Endodermal cell (in vitro differentiated cells): ENCODE data around the gene TRIM32. TPM values are rescaled to one million over a fixed set of nuclear protein-coding genes. Genes with fewer than 3 reads are reported as not detected.

Experiments
- DNase-seq: peaks from one replicate; pipeline ENCODE4 v3.0.0-alpha.2; 2017
- H3K27ac ChIP-seq: 2 replicates; pipeline ENCODE4 v1.5.1; 2013; ENCODE audit warnings: mild to moderate bottlenecking, low read depth, low read length, moderate library complexity
- H3K27me3 ChIP-seq: 2 replicates; pipeline ENCODE4 v1.6.1; 2013; ENCODE audit warnings: mild to moderate bottlenecking, low read length, moderate library complexity; ENCODE audit not compliant: insufficient read depth, control insufficient read depth, poor library complexity, severe bottlenecking
- H3K36me3 ChIP-seq: 2 replicates; pipeline ENCODE4 v1.7.0; 2013; ENCODE audit warnings: mild to moderate bottlenecking, low read length, moderate library complexity; ENCODE audit not compliant: control insufficient read depth, insufficient read depth
- H3K4me1 ChIP-seq: one replicate; pipeline ENCODE4 v1.7.0; 2013; ENCODE audit warnings: low read length; ENCODE audit not compliant: control insufficient read depth, insufficient read depth
- H3K4me3 ChIP-seq: 2 replicates; pipeline ENCODE4 v1.5.1; 2013; ENCODE audit warnings: mild to moderate bottlenecking, low read length, moderate library complexity
- H3K9ac ChIP-seq: 2 replicates; pipeline ENCODE4 v1.6.1; 2013; ENCODE audit warnings: mild to moderate bottlenecking, low read length, moderate library complexity; ENCODE audit not compliant: poor library complexity, severe bottlenecking; ENCODE audit errors: extremely low read depth
- H3K9me3 ChIP-seq: 2 replicates; pipeline ENCODE4 v1.6.1; 2013; ENCODE audit warnings: mild to moderate bottlenecking, low read length, moderate library complexity; ENCODE audit not compliant: control insufficient read depth
- H3K27ac Mint-ChIP-seq: 2 replicates; pipeline ENCODE4 v1.8.0; 2020; ENCODE audit warnings: mixed read lengths
- H3K27me3 Mint-ChIP-seq: 2 replicates; pipeline ENCODE4 v1.8.0; 2021; ENCODE audit warnings: mild to moderate bottlenecking, mixed read lengths; ENCODE audit not compliant: insufficient read depth
- H3K36me3 Mint-ChIP-seq: 2 replicates; pipeline ENCODE4 v1.8.0; 2020; ENCODE audit warnings: low read depth, mixed read lengths
- H3K4me1 Mint-ChIP-seq: 2 replicates; pipeline ENCODE4 v1.8.0; 2020; ENCODE audit warnings: mixed read lengths
- H3K4me3 Mint-ChIP-seq: 2 replicates; pipeline ENCODE4 v1.8.0; 2020; ENCODE audit warnings: mild to moderate bottlenecking, moderate library complexity, mixed read lengths
- H3K9me3 Mint-ChIP-seq: 2 replicates; pipeline ENCODE4 v1.8.0; 2020; ENCODE audit warnings: mild to moderate bottlenecking, mixed read lengths
- WGBS, 2 experiments: methylation state at CpG; one replicate each; pipeline versions ENCODE4 v1.1.5 to v1.1.7; 2013; ENCODE audit warnings: missing lambda C conversion rate in 2 of 2, mixed read lengths in 1 of 2; ENCODE audit not compliant: insufficient coverage in 1 of 2, insufficient read length in 1 of 2; 5-methylcytosine and 5-hydroxymethylcytosine counted together
- total RNA-seq, 2 donors: library from RNA; stranded (reverse); fragmentation: NEBNext Ultra II Directional in 1 of 2; extraction: Animal tissue kit (Norgen Biotek cat#: 25700) in 1 of 2; gene quantifications; 2 replicates in 1 of 2; 3 replicates in 1 of 2; pipeline ENCODE4 v1.2.1, GENCODE V29; 2021
- TF ChIP-seq, protein P1 (sequence below): fragments of 200-600 bp; sonication (generic); conservative IDR thresholded peaks from 2 replicates; pipeline ENCODE4 v1.5.0; 2021; ENCODE audit warnings: antibody characterized with exemption, mild to moderate bottlenecking

TRIM32 gene
- total RNA-seq, 2 donors from 2014 or later, result 28.0 to 31.3 TPM

DNA sequence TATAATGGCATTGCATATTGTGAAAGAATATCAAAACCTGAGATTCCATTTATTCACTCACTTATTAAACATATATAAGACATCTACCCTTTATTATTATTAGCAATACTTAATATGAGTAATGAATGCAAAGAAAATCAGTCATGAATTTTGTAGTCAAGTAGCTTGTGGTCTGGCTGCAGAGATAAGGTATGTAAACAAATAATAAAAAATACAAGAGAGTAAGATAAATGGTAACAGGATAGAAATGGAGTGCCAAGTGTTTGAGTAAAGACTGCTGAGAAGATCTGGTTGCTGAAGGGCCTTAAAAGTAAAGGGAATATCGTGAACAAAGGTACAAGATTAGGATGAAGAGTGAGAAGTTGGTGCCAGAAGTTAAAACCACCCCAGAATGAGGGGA lies 18.4 kb downstream of the TRIM32 start:
- TF ChIP-seq, protein P1, sequence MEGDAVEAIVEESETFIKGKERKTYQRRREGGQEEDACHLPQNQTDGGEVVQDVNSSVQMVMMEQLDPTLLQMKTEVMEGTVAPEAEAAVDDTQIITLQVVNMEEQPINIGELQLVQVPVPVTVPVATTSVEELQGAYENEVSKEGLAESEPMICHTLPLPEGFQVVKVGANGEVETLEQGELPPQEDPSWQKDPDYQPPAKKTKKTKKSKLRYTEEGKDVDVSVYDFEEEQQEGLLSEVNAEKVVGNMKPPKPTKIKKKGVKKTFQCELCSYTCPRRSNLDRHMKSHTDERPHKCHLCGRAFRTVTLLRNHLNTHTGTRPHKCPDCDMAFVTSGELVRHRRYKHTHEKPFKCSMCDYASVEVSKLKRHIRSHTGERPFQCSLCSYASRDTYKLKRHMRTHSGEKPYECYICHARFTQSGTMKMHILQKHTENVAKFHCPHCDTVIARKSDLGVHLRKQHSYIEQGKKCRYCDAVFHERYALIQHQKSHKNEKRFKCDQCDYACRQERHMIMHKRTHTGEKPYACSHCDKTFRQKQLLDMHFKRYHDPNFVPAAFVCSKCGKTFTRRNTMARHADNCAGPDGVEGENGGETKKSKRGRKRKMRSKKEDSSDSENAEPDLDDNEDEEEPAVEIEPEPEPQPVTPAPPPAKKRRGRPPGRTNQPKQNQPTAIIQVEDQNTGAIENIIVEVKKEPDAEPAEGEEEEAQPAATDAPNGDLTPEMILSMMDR, result no peak
- Mint-ChIP-seq H3K27ac (no peak overlapping the region), H3K9me3 (peaks cover 4% of the 10 kb centered on the region), H3K4me1 (peaks cover 27% of the 10 kb centered on the region), H3K27me3 (no peaks in the 10 kb centered on the region), H3K36me3 (peaks cover 21% of the 10 kb centered on the region), H3K4me3 (no peak overlapping the region)
- Histone ChIP-seq H3K27me3 (no peaks in the 10 kb centered on the region), H3K27ac (no peak overlapping the region), H3K9me3 (peaks cover 6% of the 10 kb centered on the region), H3K4me3 (no peak overlapping the region), H3K36me3 (peaks cover 18% of the 10 kb centered on the region), H3K4me1 (peaks cover 9% of the 10 kb centered on the region), H3K9ac (no peak overlapping the region)
- no peak for DNase-seq
- WGBS, 2 experiments, result 94 to 100% methylated on average over 1 of the region's 1 CpG

DNA sequence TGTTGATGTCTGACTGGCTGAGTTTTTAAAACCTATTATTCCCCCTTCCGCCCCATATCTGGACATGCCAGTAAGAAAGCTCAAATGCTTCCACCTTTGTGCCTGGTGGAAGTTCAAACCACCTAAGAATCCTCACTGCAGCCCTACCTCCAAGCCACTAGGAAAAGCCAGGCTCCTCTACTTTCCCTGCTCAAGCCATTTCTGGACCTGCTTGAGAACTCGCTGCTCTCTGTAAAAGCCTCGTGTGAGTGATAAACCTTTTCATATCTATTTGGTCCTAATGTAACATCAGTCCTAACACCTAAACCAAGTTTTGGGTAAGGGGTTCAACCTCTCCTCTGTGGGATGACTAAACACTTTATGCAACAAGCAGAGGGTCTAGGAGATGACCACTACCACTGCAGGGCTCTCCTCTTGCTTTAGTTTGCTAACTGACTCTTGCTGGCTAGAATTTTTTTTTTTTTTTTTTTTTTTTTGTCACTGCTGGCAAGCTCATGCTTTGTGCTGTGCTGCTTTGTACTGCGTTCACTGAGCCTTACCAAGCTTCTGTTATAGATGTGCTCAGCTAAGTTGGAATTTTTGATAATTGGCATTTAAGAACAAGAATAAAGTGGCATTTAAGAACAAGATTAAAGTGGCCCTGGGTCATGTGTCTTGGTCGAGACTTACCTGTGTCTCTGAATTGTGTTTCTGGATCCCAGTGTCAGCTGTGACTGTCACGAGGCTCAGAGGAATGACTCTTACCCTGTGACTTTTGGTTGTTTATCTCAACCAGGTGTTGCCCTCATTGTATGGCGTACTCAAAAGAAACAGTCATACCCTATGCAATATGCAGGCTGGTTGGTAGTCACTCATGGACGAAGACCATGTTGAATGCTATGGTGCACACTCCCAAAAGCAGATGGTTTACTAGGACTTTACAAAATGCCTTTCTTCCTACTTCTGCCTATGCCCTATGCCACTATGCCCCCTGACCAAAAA lies 19.5 kb downstream of the TRIM32 start:
- Histone ChIP-seq H3K9me3 (peaks cover 6% of the 10 kb centered on the region), H3K27ac (no peak overlapping the region), H3K4me1 (peaks cover 9% of the 10 kb centered on the region), H3K27me3 (no peaks in the 10 kb centered on the region), H3K4me3 (no peak overlapping the region), H3K9ac (no peak overlapping the region), H3K36me3 (peaks cover 8% of the 10 kb centered on the region)
- TF ChIP-seq, protein P1, result peak; percentile 11
- Mint-ChIP-seq H3K27ac (no peak overlapping the region), H3K4me1 (peaks cover 21% of the 10 kb centered on the region), H3K4me3 (no peak overlapping the region), H3K27me3 (no peaks in the 10 kb centered on the region), H3K36me3 (peaks cover 12% of the 10 kb centered on the region), H3K9me3 (peaks cover 4% of the 10 kb centered on the region)
- 92 to 98% methylated on average over 4 to 8 of the region's 8 CpGs for WGBS, 2 experiments
- DNase-seq, result no peak

DNA sequence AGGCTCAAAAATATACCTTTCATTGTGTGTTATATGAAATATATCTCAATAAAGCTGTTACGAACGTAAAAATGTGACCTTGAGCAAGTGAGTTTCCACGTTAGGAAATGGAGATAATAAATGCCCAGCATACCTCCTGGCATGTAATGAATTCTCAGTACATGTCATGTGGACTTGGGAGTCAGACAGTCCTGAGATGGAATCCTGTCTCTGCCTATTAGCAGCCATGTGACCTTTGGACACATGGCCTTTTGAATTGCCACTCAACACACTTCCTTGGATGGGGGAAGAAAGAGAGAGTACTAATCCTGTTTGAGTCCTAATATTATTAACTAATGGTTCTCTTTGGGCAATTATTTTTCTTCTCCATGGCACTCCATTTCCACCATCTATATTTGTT lies 25.7 kb downstream of the TRIM32 start:
- DNase-seq, result no peak
- Mint-ChIP-seq H3K9me3 (no peaks in the 10 kb centered on the region), H3K4me1 (peaks cover 37% of the 10 kb centered on the region), H3K27ac (no peak overlapping the region), H3K27me3 (no peaks in the 10 kb centered on the region), H3K36me3 (no peaks in the 10 kb centered on the region), H3K4me3 (no peak overlapping the region)
- WGBS, 2 experiments, result 90 to 91% methylated on average over 3 of the region's 3 CpGs
- H3K27ac ChIP-seq, result no peak overlapping the region
- H3K9ac ChIP-seq, result no peak overlapping the region
- no peaks in the 10 kb centered on the region for H3K9me3 ChIP-seq
- TF ChIP-seq, protein P1, result no peak
- no peaks in the 10 kb centered on the region for H3K27me3 ChIP-seq
- no peak overlapping the region for H3K4me3 ChIP-seq
- no peaks in the 10 kb centered on the region for H3K36me3 ChIP-seq
- H3K4me1 ChIP-seq, result peaks cover 19% of the 10 kb centered on the region
